AG04450 (cell line): ENCODE results near the gene HOXC12. TPM values are rescaled to one million over a fixed set of nuclear protein-coding genes. Genes with fewer than 3 reads are reported as not detected.

Experiments
- CTCF ChIA-PET: fragments of 300-600, 350-600 bp; formaldehyde crosslinking; extraction: SDS; loops from one replicate; lab custom pipeline; 2022; ENCODE audit warnings: antibody characterized with exemption, inconsistent platforms; lab: Charles Lee
- POLR2A ChIA-PET: fragments of 350-600 bp; formaldehyde crosslinking; extraction: SDS; loops from one replicate; lab custom pipeline; 2021; ENCODE audit warnings: antibody characterized with exemption, inconsistent platforms; lab: Yijun Ruan, JAX
- DNase-seq: peaks from one replicate; pipeline ENCODE4 v3.0.0-alpha.2; 2011; ENCODE audit warnings: low read depth, low spot score
- H3K27ac ChIP-seq: one replicate; pipeline ENCODE4 v1.5.1; 2012; ENCODE audit warnings: low read depth, low read length, control low read depth
- H3K27me3 ChIP-seq: one replicate; pipeline ENCODE4 v1.6.0; 2012; ENCODE audit warnings: low read length; ENCODE audit not compliant: control insufficient read depth, insufficient read depth
- H3K4me3 ChIP-seq: 2 replicates; pipeline ENCODE4 v1.5.1; 2011; ENCODE audit warnings: mild to moderate bottlenecking, low read depth, low read length, control low read depth
- H3K9me3 ChIP-seq: 2 replicates; pipeline ENCODE4 v1.5.1; 2012; ENCODE audit warnings: low read length; ENCODE audit not compliant: control insufficient read depth, insufficient read depth
- polyA plus RNA-seq: library from polyadenylated mRNA; depleted of rRNA; stranded (reverse); fragments of >200 nt; gene quantifications from 2 replicates; pipeline ENCODE4 v1.2.3, GENCODE V29; 2011
- TF ChIP-seq, protein P1 (sequence below): IDR thresholded peaks from 2 replicates; pipeline ENCODE4 v1.5.1; 2011; ENCODE audit warnings: low read depth, low read length, control low read depth, inconsistent platforms

The HOXC12 gene
- polyA plus RNA-seq, 1 experiment, result not detected

GRCh38 chr12:53956914-53957536 is 2.3 kb downstream of the HOXC12 start:
- no peak overlapping the region for H3K4me3 ChIP-seq
- no peak for DNase-seq
- peaks cover 95% of the 10 kb centered on the region for H3K27me3 ChIP-seq
- TF ChIP-seq, protein P1, sequence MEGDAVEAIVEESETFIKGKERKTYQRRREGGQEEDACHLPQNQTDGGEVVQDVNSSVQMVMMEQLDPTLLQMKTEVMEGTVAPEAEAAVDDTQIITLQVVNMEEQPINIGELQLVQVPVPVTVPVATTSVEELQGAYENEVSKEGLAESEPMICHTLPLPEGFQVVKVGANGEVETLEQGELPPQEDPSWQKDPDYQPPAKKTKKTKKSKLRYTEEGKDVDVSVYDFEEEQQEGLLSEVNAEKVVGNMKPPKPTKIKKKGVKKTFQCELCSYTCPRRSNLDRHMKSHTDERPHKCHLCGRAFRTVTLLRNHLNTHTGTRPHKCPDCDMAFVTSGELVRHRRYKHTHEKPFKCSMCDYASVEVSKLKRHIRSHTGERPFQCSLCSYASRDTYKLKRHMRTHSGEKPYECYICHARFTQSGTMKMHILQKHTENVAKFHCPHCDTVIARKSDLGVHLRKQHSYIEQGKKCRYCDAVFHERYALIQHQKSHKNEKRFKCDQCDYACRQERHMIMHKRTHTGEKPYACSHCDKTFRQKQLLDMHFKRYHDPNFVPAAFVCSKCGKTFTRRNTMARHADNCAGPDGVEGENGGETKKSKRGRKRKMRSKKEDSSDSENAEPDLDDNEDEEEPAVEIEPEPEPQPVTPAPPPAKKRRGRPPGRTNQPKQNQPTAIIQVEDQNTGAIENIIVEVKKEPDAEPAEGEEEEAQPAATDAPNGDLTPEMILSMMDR, result no peak
- H3K9me3 ChIP-seq, result peaks cover 9% of the 10 kb centered on the region; the same call in 1 of the 2 replicates
- CTCF ChIA-PET, result no interaction called here
- POLR2A ChIA-PET, result no interaction called here
- H3K27ac ChIP-seq, result no peak overlapping the region

DNA sequence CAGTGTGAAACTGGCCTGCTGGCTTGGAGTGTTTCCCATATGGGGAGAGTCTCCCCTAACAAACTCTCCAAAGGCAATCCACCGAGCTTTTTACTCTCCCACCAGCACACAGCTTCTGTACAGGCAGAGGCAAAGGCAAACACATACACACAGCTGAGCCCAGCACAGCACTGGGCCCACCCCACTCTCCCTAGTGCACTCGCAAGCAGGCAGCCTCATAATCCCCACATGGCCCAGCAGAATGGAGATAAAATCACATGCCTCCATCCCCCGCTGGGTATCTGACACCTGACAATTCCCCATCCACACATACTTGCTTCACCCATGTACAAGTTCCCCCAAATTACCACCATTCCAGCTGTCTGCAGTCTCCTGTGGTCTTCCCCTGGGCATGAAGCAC is 3.4 kb downstream of the HOXC12 start:
- no peak for DNase-seq
- TF ChIP-seq, protein P1, result no peak
- ChIA-PET POLR2A (no interaction called here), CTCF (no interaction called here)
- H3K4me3 ChIP-seq, result no peak overlapping the region
- peaks cover 5% of the 10 kb centered on the region; the same call in 1 of the 2 replicates for H3K9me3 ChIP-seq
- peaks cover 96% of the 10 kb centered on the region for H3K27me3 ChIP-seq
- no peak overlapping the region for H3K27ac ChIP-seq

GRCh38 chr12:53959314-53959713 is 4.6 kb downstream of the HOXC12 start:
- H3K27me3 ChIP-seq, result peaks cover 96% of the 10 kb centered on the region
- peaks cover 8% of the 10 kb centered on the region; the same call in 1 of the 2 replicates for H3K9me3 ChIP-seq
- no peak overlapping the region for H3K27ac ChIP-seq
- TF ChIP-seq, protein P1, result no peak
- ChIA-PET POLR2A (no interaction called here), CTCF (interaction anchor here (0.7 kb wide), 1 partner anchor 763 kb away, joined by 7 read pairs; no protein-coding TSS in a partner anchor)
- no peak overlapping the region for H3K4me3 ChIP-seq
- DNase-seq, result no peak

GRCh38 chr12:53960187-53961024 is 5.7 kb downstream of the HOXC12 start:
- TF ChIP-seq, protein P1, result no peak
- H3K27me3 ChIP-seq, result peaks cover 98% of the 10 kb centered on the region
- ChIA-PET CTCF (no interaction called here), POLR2A (no interaction called here)
- H3K4me3 ChIP-seq, result no peak overlapping the region
- H3K27ac ChIP-seq, result no peak overlapping the region
- no peak for DNase-seq
- H3K9me3 ChIP-seq, result peaks cover 3% of the 10 kb centered on the region; the same call in 1 of the 2 replicates
